Islet precursor cell (in vitro differentiated cells): ENCODE measurements around the gene FAM200A.

Experiments used
- DNase-seq: peaks from one replicate; pipeline ENCODE4 v3.0.0-alpha.2; 2018

FAM200A gene

DNA sequence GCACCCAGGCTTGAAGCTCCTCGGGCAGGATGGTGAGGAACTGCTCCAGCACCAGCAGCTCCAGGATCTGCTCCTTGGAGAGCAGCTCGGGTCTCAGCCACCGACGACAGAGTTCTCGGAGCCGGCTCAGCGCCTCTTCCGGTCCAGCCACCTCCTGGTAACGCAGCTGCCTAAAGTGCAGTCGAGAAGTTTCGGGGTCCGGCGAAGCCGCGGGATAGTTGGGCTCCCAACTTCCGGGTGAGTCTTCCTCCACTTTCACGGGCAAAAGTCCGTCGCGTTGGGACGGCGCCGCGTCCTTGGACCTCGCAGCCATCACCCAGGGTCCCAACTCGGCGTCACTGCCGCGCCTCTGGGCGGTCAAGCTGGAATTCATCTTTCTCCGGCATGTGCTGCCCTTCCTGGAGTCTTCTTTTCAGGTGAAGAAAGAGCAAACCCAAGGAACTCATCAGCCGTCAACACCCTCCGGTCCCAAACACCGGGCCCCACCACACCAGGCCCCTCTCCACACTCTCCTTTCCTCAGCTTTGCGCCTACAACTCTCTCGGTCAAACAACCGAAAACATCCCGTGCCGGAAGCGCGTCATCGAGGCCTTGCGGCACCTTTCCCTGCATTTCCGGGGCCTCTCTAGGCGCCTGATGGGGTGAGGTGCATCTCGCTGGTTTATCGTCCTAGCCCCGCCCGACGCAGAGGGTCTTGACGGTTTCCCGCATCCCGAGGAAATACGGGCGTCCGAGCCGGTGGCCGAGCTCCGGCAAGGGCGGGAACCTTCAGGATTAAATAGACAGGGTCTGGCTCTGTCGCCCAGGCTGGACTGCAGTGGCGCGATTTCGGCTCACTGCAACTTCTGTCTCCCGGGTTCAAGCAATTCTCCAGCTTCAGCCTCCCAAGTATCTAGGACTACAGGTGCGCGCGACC is 51.9 kb downstream of the FAM200A start, which contains the start of gene ZNF394:
Gene ZNF394, minus strand, starts transcription at position 561 of the 916 bp plus-strand sequence. Its CDS starts 188 bp downstream, at position 373.
- peak; percentile 95 for DNase-seq

DNA sequence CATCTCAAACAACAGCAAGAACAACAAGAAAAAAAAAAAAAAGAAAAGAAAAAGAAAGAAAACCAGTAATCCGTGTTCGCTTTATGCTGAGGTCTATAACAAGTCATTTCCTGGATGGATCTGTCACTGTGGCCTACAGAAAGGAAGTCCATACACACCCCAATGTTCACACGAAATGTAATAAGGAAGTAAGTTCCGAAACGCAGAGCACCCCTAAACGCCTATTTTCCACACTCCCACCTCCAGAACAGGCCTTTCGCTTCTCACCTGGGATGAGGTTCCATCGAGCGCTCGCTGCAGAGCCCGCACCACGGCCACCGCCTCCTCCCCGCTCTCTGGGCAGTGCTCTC is 52.6 kb downstream of the FAM200A start:
- no peak for DNase-seq

DNA sequence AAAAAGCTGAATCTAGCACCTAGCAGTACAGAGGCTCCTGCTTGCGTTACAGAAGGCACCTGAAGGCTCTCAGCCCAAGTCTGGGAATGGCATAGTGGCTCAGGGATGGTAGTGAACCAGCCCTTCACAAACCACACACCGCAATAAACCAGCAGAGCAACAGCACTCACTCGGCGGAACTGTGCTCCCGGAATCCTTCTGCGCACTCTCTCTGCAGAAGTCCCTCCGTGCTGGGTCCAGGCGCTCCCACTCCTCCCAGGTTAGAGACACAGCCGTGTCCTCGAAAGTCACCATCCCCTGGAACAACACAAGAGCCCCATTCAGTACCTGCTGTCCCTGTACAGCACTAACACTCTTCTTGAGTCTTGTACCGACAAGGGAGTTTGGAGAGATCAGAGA is 53.4 kb downstream of the FAM200A start:
- DNase-seq, result no peak

- DNase-seq, result no peak
Measured at GRCh38 chr7:99497766-99498545, 54.0 kb downstream of the FAM200A start.
